ENCODE data around the gene ZYX. TPM values are rescaled to one million over a fixed set of nuclear protein-coding genes. Genes with fewer than 3 reads are reported as not detected.

ZYX gene
- polyA plus RNA-seq, 1 donor, result 104 TPM

GRCh38 chr7:143361552-143362130 is 19.5 kb upstream of the ZYX start:
- Histone ChIP-seq H3K4me3 (ENCODE audit: low read length) (peak overlapping the region; percentile 43), H3K4me1 (ENCODE audit: control insufficient read depth, insufficient read depth, low read length) (peaks cover 3% of the 10 kb centered on the region), H3K27ac (ENCODE audit: low read length) (no peak overlapping the region), H3K9me3 (ENCODE audit: control insufficient read depth, low read depth, low read length) (no peaks in the 10 kb centered on the region), H3K27me3 (ENCODE audit: control insufficient read depth, insufficient read depth, low read length) (peaks cover 57% of the 10 kb centered on the region), H3K36me3 (ENCODE audit: control insufficient read depth, insufficient read depth, low read length) (no peaks in the 10 kb centered on the region)
- WGBS (ENCODE audit: insufficient coverage, low lambda C conversion rate), result no CpG with 5 or more reads among the region's 46 CpGs
- no peak for DNase-seq

- H3K4me1 ChIP-seq (ENCODE audit: control insufficient read depth, insufficient read depth, low read length), result peaks cover 3% of the 10 kb centered on the region
- no peaks in the 10 kb centered on the region for H3K9me3 ChIP-seq (ENCODE audit: control insufficient read depth, low read depth, low read length)
- DNase-seq, result peak in 1 of 2 donors; percentile 19
- no CpG with 5 or more reads among the region's 112 CpGs for WGBS (ENCODE audit: insufficient coverage, low lambda C conversion rate)
- H3K4me3 ChIP-seq (ENCODE audit: low read length), result peak within 1 kb of the TSS; percentile 43
- peaks cover 57% of the 10 kb centered on the region for H3K27me3 ChIP-seq (ENCODE audit: control insufficient read depth, insufficient read depth, low read length)
- no peak within 1 kb of the TSS for H3K27ac ChIP-seq (ENCODE audit: low read length)
- no peaks in the 10 kb centered on the region for H3K36me3 ChIP-seq (ENCODE audit: control insufficient read depth, insufficient read depth, low read length)
These were observed 18.8 kb upstream of the ZYX start, which contains the start of gene FAM131B for GRCh38 chr7:143362131-143363015. FAM131B (minus strand) TSS chr7:143362713; CDS start chr7:143362603, 110 bp downstream.

DNA sequence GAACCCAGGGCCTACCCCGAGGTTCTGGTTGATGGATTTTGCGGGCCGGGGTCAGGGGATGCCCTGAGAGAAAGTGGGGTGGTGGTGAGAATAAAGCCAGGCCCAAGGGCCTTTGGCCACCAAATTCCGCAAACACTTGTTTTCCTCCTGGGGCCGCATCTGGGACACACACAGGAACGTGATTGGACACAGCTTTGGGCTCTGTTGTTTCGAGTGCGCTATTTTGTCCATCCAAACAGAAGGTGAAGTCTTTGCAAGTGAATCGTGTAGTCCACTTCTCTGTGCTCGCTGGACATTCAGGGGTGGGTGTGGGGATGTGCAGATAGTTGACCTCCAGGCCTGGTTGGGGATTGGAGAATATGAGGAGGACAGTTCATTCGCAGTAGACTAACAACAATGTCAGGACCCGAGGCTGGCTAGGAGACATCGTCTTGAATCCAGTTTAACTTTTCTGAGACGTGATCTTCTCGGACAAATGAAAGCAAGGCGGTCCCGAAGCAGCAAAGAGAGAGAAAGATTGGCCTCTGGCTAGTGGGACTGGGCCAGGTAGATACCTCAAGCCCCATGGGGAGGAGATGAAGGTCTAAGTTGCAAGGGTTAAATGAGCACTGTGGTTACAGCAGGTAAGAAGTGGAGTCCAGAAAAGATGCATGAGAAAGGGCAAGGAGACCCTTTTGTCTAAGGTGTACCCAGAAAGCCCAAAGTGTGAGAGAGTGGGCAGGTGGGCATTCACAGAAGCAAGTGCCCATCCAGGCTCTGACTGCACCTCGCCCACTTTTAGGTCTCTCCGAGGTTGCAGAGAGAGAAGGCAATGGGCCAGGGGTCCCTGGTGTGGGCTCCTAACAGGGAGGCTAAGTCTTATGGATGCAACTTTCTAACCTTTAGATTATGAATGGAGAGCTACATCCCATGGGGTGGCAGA is 17.9 kb upstream of the ZYX start:
- Histone ChIP-seq H3K4me1 (ENCODE audit: control insufficient read depth, insufficient read depth, low read length) (peaks cover 3% of the 10 kb centered on the region), H3K27me3 (ENCODE audit: control insufficient read depth, insufficient read depth, low read length) (peaks cover 56% of the 10 kb centered on the region), H3K36me3 (ENCODE audit: control insufficient read depth, insufficient read depth, low read length) (no peaks in the 10 kb centered on the region), H3K27ac (ENCODE audit: low read length) (no peak overlapping the region), H3K4me3 (ENCODE audit: low read length) (peak overlapping the region; percentile 24), H3K9me3 (ENCODE audit: control insufficient read depth, low read depth, low read length) (no peaks in the 10 kb centered on the region)
- WGBS (ENCODE audit: insufficient coverage, low lambda C conversion rate), result no CpG with 5 or more reads among the region's 19 CpGs
- no peak for DNase-seq

- H3K4me3 ChIP-seq (ENCODE audit: low read length), result no peak overlapping the region
- H3K4me1 ChIP-seq (ENCODE audit: control insufficient read depth, insufficient read depth, low read length), result peaks cover 9% of the 10 kb centered on the region
- peaks cover 21% of the 10 kb centered on the region for H3K27me3 ChIP-seq (ENCODE audit: control insufficient read depth, insufficient read depth, low read length)
- no peaks in the 10 kb centered on the region for H3K36me3 ChIP-seq (ENCODE audit: control insufficient read depth, insufficient read depth, low read length)
- no CpG with 5 or more reads among the region's 4 CpGs for WGBS (ENCODE audit: insufficient coverage, low lambda C conversion rate)
- no peak for DNase-seq
- H3K9me3 ChIP-seq (ENCODE audit: control insufficient read depth, low read depth, low read length), result no peaks in the 10 kb centered on the region
- no peak overlapping the region for H3K27ac ChIP-seq (ENCODE audit: low read length)
These were observed 13.2 kb upstream of the ZYX start for GRCh38 chr7:143367972-143368371.

GRCh38 chr7:143368387-143368786 is 12.8 kb upstream of the ZYX start:
- Histone ChIP-seq H3K27ac (ENCODE audit: low read length) (no peak overlapping the region), H3K4me1 (ENCODE audit: control insufficient read depth, insufficient read depth, low read length) (peaks cover 8% of the 10 kb centered on the region), H3K9me3 (ENCODE audit: control insufficient read depth, low read depth, low read length) (no peaks in the 10 kb centered on the region), H3K4me3 (ENCODE audit: low read length) (no peak overlapping the region), H3K27me3 (ENCODE audit: control insufficient read depth, insufficient read depth, low read length) (peaks cover 17% of the 10 kb centered on the region), H3K36me3 (ENCODE audit: control insufficient read depth, insufficient read depth, low read length) (no peaks in the 10 kb centered on the region)
- WGBS (ENCODE audit: insufficient coverage, low lambda C conversion rate), result no CpG with 5 or more reads among the region's 1 CpG
- no peak for DNase-seq

DNA sequence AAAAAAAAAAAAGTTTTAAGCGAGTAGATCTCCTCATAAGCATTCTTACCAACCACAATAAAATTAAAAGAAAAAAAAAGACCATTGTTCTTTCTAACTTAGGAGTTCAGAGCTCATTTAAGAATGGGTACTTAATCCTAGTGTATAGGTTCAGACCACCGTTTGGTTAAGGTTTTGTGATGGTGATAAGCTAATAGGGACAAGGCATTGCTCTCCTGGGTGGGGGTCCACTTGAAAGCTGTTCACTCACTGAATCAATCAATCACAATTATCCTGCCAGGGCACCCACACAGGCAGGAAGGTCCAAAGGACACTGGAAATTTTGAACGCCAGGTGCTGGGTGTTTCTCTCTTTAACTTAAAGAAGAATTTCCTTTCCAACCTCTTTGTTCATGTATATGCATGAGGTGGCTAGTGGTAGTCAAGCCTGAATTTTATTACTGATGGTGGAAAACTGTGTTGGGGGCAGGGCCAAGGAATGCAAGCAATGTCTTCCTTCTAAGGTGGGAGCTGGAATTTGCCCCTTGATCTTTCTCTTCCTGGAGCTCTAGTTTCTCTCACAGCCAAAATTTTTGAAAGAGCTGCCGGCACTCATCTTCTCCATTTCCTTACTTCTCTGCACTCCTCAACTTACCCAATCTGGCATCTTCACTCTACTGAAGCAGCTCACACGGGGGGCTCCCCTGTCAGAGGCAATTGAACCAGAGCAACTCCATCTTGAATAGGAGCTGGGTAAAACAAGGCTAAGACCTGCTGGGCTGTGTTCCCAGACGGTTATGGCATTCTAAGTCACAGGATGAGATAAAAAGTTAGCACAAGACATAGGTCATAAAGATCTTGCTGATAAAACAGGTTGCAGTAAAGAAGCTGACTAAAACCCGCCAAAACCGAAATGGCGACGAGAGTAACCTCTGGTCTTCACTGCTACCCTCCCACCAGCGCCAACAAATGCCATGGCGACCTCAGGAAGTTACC is 11.2 kb upstream of the ZYX start:
- DNase-seq, result peak in 1 of 2 donors; percentile 53
- WGBS (ENCODE audit: insufficient coverage, low lambda C conversion rate), result 63% methylated on average over 4 of the region's 12 CpGs

GRCh38 chr7:143372070-143372469 is 9.1 kb upstream of the ZYX start:
- no peaks in the 10 kb centered on the region for H3K36me3 ChIP-seq (ENCODE audit: control insufficient read depth, insufficient read depth, low read length)
- H3K27ac ChIP-seq (ENCODE audit: low read length), result no peak overlapping the region
- 74% methylated on average over 2 of the region's 4 CpGs for WGBS (ENCODE audit: insufficient coverage, low lambda C conversion rate)
- H3K4me3 ChIP-seq (ENCODE audit: low read length), result no peak overlapping the region
- no peaks in the 10 kb centered on the region for H3K27me3 ChIP-seq (ENCODE audit: control insufficient read depth, insufficient read depth, low read length)
- H3K4me1 ChIP-seq (ENCODE audit: control insufficient read depth, insufficient read depth, low read length), result peaks cover 8% of the 10 kb centered on the region
- DNase-seq, result no peak
- H3K9me3 ChIP-seq (ENCODE audit: control insufficient read depth, low read depth, low read length), result no peaks in the 10 kb centered on the region

More for the DNA sequence above, 11.2 kb upstream of the ZYX start:
- peaks cover 2% of the 10 kb centered on the region for H3K27me3 ChIP-seq (ENCODE audit: control insufficient read depth, insufficient read depth, low read length)
- H3K27ac ChIP-seq (ENCODE audit: low read length), result no peak overlapping the region
- H3K9me3 ChIP-seq (ENCODE audit: control insufficient read depth, low read depth, low read length), result no peaks in the 10 kb centered on the region
- H3K4me1 ChIP-seq (ENCODE audit: control insufficient read depth, insufficient read depth, low read length), result peaks cover 8% of the 10 kb centered on the region
- no peaks in the 10 kb centered on the region for H3K36me3 ChIP-seq (ENCODE audit: control insufficient read depth, insufficient read depth, low read length)
- no peak overlapping the region for H3K4me3 ChIP-seq (ENCODE audit: low read length)

- Histone ChIP-seq H3K4me3 (ENCODE audit: low read length) (no peak overlapping the region), H3K36me3 (ENCODE audit: control insufficient read depth, insufficient read depth, low read length) (no peaks in the 10 kb centered on the region), H3K4me1 (ENCODE audit: control insufficient read depth, insufficient read depth, low read length) (peaks cover 8% of the 10 kb centered on the region), H3K9me3 (ENCODE audit: control insufficient read depth, low read depth, low read length) (no peaks in the 10 kb centered on the region), H3K27ac (ENCODE audit: low read length) (no peak overlapping the region), H3K27me3 (ENCODE audit: control insufficient read depth, insufficient read depth, low read length) (no peaks in the 10 kb centered on the region)
- WGBS (ENCODE audit: insufficient coverage, low lambda C conversion rate), result no CpG with 5 or more reads among the region's 4 CpGs
- DNase-seq, result no peak
These were observed 7.8 kb upstream of the ZYX start for GRCh38 chr7:143373255-143373794.

DNA sequence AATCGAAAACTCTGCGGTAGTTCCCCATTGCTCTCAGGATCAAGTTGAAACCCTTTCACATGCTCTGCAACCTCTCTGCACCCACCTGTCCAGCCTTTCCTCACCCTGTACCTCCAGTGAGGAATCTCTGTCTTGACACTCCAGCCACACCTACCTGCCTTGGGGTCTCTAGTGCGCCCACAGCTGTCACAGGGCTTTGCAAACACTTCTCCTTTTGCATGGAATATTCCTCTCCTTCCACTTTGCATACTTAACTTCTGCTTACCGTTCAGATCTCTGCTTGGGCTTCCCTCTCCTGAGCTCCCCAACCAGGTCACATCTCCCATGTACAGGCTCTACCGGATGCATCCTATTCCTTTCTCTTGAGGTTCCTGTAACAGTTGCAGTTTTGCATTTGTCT is 6.6 kb upstream of the ZYX start:
- Histone ChIP-seq H3K27ac (ENCODE audit: low read length) (no peak overlapping the region), H3K9me3 (ENCODE audit: control insufficient read depth, low read depth, low read length) (no peaks in the 10 kb centered on the region)
- no CpG with 5 or more reads among the region's 5 CpGs for WGBS (ENCODE audit: insufficient coverage, low lambda C conversion rate)

More for the DNA sequence above, 6.6 kb upstream of the ZYX start:
- H3K36me3 ChIP-seq (ENCODE audit: control insufficient read depth, insufficient read depth, low read length), result no peaks in the 10 kb centered on the region
- H3K4me3 ChIP-seq (ENCODE audit: low read length), result no peak overlapping the region
- no peaks in the 10 kb centered on the region for H3K27me3 ChIP-seq (ENCODE audit: control insufficient read depth, insufficient read depth, low read length)
- H3K4me1 ChIP-seq (ENCODE audit: control insufficient read depth, insufficient read depth, low read length), result peaks cover 8% of the 10 kb centered on the region
- DNase-seq, result no peak
